8988T (cell line): Measurements from ENCODE around the gene MAMDC4.

Source experiments
- DNase-seq: peaks from one replicate; pipeline ENCODE4 v3.0.0; 2011

MAMDC4 gene

DNA sequence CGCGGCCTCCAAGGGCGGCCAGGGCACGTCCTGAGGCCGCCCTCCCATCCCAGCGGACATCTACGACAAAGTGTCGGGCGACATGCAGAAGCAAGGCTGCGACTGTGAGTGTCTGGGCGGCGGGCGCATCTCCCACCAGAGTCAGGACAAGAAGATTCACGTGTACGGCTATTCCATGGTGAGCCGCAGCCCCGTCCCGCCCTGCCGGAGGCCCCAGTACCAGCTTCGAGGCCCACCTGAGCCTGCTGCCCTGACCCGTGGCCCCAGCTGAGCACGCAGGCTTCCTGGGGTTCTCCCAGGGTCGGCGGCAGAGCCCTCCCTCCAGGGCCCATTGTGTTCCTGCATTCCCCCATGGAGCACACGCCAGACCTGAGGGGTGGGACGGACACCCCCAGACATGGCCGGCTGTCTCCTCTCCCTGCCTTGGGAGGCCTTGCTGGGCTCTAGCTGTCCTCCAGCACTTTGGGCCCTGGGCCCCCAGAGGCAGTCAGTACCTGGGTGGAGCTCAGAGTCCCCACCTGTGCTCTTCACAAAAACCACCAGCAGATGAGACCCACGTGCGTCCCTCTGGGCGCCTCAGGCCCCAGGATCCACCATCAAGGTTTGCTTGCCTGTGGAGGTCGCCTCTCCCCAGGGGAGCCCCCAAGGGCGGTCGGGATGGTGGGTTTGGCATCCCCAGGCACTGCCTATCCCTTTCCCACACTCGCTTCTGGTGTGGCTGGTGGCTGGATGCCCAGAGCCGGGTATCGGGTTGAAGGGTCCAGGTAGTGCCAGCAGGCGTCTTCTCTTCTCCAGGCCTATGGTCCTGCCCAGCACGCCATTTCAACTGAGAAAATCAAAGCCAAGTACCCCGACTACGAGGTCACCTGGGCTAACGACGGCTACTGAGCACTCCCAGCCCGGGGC lies 1.9 kb upstream of the MAMDC4 start:
- DNase-seq = no peak

DNA sequence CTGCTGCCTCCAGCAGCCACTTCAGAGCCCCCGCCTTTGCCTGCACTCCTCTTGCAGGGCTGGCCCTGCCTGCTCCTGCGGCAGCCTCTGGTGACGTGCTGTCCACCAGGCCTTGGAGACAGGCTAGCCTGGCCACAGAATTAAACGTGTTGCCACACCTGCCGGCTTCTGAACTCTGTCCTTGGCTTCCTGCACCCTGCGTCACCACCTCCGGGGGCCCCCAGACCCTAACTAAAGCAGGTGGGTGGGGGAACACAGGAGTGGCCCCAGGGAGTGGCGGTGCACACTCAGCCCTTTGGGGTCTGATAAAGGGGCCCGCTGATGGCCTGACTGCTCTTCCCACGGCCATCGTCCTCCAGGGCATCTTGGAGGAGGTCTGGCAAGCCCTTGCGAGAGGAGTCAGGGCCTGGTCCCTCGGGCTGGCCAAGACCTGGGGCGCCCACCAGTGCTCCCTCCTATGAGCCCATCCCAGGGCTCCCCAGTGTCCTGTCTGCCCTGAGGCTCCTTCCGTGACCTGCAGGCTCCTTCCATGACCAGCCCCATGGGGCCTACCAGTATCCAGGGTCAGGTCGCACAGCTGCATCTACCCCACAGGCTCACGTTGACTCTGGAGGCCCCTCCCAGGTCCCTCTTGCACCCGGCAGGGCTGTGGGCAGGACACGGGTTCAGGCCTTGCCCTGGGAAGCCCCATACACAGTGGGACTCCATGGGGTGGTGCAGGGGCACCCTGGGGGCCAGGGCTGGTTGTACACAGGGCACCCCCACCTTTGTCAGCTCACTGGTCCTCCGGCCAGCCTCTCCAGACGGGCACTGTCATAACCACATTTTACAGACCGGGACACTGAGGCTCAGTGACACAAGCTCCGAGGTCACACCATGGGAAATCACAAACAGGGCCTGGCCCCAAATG lies 1.0 kb upstream of the MAMDC4 start:
- DNase-seq = no peak

DNA sequence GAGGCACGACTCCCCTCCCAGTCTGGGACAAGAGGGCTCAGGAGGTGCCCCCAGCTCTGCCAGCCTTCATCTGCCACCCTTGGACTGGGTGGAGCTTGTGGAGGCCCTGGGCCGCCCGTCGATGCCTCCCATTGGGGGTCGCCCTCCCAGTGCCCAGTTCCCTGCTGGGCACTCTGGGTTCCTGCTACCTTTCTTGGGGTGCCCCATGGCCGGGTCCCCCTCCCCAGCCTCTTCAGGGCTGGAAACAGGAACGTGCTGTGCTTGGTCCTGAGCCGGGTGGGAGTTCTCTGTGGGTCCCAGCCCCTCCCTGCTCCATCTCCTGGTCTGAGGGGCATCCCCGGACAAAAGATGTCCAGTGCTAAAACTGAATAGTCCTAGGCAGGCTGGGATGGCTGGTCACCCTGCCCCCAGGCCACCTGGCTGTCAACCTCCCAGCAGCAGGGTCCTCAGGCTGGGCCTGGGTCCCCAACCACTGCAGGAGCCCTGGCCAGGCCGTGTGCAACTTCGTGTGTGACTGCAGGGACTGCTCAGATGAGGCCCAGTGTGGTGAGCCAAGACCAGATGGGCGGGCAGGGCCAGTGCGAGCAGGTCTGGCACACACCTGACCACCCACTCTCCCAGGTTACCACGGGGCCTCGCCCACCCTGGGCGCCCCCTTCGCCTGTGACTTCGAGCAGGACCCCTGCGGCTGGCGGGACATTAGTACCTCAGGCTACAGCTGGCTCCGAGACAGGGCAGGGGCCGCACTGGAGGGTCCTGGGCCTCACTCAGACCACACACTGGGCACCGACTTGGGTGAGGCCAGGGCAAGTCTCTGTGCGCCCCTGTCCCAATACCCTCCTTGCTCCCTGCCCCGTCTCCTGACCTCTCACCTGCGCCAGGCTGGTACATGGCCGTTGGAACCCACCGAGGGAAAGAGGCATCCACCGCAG lies 784 bp downstream of the MAMDC4 start:
- peak; percentile 32 for DNase-seq

DNA sequence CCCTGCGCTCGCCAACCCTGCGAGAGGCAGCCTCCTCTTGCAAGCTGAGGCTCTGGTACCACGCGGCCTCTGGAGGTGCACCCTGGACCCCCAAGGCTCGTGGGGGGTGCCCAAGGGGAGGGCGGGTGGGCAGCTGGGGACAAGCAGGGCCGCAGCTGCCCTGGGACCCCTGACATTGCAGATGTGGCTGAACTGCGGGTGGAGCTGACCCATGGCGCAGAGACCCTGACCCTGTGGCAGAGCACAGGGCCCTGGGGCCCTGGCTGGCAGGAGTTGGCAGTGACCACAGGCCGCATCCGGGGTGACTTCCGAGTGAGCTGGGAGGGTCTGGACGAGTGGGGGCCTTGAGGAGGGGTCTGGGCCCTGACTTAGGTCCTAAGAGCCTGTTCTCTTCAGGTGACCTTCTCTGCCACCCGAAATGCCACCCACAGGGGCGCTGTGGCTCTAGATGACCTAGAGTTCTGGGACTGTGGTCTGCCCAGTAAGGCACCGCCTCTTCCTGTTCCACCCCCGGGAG lies 1.5 kb downstream of the MAMDC4 start:
- DNase-seq = no peak

DNA sequence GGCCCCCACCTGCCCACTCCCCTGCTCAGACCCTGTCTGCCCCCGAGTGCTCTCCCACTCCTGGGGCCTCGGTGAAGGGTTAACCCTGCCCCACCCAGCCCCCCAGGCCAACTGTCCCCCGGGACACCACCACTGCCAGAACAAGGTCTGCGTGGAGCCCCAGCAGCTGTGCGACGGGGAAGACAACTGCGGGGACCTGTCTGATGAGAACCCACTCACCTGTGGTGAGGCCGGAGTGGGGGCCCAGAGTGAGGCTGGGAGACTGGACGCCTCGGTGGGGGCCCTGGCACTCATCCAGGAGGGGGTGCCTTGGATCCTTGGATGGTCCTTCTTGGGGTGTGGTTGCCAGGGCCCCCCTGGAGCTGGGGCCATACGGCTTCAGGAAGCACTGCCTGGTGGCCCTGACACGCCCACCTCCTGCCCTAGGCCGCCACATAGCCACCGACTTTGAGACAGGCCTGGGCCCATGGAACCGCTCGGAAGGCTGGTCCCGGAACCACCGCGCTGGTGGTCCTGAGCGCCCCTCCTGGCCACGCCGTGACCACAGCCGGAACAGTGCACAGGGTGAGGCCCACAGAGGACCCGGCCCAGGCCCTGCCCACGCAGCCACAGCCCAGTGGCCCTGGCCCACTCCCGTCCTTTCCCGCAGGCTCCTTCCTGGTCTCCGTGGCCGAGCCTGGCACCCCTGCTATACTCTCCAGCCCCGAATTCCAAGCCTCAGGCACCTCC lies 2.1 kb downstream of the MAMDC4 start:
- peak; percentile 53 for DNase-seq

DNA sequence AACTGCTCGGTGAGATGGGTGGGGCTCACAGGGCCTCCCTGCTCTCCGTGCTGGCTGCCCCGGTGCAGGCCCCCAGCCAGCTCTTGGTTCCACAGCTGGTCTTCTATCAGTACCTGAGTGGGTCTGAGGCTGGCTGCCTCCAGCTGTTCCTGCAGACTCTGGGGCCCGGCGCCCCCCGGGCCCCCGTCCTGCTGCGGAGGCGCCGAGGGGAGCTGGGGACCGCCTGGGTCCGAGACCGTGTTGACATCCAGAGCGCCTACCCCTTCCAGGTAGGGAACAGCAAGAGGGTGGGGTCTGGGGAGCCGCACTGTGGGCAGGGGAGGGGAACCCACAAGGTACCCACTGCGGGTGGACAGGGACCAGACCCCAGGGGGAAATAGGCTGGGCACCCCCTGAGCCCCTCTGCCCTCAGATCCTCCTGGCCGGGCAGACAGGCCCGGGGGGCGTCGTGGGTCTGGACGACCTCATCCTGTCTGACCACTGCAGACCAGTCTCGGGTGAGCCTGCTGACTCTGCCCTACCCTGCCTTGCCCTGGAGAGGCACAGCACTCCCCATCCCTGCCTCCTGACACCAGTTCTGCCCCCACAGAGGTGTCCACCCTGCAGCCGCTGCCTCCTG lies 2.8 kb downstream of the MAMDC4 start:
- DNase-seq = peak; percentile 20

DNA sequence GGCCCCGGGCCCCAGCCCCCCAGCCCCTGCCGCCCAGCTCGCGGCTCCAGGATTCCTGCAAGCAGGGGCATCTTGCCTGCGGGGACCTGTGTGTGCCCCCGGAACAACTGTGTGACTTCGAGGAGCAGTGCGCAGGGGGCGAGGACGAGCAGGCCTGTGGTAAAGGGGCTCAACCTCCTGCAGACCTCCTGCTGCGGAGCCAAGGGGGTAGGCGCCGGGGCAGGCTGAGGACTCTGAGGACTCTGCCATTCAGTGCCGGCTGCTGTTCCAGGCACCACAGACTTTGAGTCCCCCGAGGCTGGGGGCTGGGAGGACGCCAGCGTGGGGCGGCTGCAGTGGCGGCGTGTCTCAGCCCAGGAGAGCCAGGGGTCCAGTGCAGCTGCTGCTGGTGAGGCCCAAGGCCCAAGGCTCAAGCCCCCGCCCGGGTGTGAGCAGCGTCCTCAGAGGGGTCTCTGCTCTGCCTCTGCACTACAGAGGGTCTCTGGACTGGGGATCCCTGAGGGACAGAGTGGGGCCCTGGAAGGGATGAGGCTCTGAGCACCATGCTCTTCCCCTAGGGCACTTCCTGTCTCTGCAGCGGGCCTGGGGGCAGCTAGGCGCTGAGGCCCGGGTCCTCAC lies 3.4 kb downstream of the MAMDC4 start:
- peak; percentile 18 for DNase-seq

DNA sequence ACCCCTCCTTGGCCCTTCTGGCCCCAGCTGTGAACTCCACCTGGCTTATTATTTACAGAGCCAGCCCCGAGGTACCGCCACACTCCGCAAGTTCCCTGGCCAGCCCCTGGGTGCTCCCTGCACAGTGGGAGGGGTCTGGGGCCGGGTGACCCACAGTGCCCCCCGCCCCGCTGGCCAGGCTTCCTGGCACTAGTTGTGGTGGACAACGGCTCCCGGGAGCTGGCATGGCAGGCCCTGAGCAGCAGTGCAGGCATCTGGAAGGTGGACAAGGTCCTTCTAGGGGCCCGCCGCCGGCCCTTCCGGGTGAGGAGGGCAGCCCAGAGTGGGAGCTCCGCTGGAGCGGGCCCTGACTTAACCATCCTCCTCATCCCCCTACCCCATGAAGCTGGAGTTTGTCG lies 3.9 kb downstream of the MAMDC4 start:
- no peak for DNase-seq

DNA sequence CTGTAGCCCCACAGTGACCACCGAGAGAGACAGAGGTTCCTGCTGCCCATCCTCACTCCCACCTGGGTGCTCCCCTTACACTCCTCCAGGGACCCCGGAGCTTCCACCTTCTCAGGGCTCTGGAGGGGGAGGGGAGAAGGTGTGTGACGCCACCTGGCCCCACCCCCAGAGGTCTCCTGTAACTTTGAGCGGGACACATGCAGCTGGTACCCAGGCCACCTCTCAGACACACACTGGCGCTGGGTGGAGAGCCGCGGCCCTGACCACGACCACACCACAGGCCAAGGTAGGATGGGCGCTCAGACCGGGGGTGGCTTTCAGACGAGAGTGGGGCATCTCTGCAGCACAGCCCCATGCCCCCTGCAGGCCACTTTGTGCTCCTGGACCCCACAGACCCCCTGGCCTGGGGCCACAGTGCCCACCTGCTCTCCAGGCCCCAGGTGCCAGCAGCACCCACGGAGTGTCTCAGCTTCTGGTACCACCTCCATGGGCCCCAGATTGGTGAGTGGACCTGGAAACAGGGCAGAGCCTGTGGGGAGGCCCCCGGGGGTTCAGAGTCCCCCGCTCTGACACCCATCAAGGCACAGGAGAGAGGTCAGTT lies 4.5 kb downstream of the MAMDC4 start:
- DNase-seq = peak; percentile 16

DNA sequence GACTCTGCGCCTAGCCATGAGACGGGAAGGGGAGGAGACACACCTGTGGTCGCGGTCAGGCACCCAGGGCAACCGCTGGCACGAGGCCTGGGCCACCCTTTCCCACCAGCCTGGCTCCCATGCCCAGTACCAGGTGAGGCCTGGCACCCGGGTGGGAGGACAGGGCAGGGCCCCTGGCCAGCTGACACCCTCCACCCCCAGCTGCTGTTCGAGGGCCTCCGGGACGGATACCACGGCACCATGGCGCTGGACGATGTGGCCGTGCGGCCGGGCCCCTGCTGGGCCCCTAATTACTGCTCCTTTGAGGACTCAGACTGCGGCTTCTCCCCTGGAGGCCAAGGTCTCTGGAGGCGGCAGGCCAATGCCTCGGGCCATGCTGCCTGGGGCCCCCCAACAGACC lies 5.0 kb downstream of the MAMDC4 start:
- no peak for DNase-seq

DNA sequence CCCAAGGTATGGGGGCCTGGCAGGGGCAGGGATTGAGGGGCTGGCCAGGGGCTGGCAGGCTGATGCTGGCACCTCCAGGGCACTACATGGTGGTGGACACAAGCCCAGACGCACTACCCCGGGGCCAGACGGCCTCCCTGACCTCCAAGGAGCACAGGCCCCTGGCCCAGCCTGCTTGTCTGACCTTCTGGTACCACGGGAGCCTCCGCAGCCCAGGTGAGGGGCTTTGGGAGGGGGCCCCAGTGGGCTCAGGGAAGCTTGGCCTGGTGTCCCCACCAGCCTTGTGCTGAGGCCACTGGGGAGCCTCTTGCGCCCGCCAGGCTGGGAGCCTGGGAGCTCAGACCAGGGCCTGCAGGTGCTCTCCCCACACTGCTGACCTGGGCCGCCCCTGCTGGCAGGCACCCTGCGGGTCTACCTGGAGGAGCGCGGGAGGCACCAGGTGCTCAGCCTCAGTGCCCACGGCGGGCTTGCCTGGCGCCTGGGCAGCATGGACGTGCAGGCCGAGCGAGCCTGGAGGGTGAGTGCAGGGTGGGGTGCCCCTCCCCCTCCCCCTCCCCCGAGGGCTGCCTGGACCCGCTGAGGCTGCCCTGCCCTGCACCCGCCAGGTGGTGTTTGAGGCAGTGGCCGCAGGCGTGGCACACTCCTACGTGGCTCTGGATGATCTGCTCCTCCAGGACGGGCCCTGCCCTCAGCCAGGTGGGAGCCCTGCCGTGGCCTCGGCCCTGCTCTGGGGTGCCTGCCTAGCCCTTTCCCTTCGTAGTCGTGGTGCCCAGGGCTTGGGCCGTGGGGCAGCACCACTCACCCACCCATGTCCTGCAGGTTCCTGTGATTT lies 5.7 kb downstream of the MAMDC4 start:
- DNase-seq = no peak

DNA sequence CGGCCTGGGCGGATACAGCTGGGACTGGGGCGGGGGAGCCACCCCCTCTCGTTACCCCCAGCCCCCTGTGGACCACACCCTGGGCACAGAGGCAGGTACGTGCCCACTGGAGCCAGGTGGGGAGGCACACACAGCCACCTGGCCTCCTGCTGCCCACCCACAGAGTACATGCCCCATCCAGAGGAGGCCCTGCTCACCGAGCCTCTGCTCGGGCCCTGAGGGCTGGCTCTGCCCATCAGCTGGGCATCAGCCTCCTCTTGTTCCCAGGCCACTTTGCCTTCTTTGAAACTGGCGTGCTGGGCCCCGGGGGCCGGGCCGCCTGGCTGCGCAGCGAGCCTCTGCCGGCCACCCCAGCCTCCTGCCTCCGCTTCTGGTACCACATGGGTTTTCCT lies 6.3 kb downstream of the MAMDC4 start:
- DNase-seq = no peak

DNA sequence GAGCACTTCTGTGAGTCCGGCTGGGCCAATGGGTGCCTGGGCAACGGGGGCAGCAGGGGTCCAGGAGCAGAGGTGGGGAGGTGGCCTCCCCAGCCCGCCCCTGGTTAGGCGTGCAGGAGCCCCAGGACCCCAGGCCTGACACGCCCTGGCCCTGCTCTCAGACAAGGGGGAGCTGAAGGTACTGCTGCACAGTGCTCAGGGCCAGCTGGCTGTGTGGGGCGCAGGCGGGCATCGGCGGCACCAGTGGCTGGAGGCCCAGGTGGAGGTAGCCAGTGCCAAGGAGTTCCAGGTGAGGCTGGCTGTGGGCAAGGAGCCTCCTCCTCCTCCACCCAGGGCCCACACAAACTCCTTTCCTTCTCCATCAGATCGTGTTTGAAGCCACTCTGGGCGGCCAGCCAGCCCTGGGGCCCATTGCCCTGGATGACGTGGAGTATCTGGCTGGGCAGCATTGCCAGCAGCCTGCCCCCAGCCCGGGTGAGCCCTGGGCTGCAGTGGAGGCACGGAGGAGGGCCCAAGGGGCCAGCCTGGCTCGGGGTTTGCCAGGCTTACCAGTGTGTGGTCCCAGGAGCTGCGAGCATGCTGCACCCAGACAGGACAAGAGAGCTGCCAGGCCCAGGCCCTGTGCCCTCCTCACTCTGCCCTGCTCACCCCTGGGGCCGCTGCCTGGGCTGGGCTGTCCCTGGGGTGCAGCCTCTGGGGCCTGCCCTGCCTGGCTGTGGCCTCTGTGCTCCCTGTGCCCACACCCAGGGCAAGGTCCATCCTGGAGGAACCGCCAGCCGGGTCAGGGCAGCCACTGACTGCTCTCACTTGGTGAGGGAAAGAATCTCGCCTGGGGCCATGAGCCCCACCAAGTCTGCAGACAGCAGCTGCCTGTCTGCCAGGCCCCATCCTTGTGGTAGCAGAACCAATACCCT lies 7.0 kb downstream of the MAMDC4 start:
- no peak for DNase-seq

DNA sequence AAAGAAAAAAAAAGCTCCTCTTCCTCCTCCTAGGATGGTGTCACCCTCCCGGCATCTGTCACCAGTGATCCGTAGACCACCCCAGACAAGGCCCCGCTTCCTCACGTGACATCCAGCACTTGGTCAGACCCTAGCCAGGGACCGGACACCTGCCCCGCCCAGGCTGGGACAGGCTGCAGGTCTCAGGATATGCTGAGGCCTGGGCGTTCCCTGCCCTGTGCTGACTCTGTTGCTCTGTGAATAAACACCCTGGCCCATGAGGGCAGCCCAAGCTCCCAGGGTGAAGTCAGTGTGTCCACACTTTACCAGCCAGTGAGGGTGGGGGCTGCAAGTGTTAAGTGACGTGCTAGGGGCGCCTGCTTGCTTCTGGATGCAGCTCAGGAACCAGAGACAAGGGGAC lies 8.4 kb downstream of the MAMDC4 start:
- DNase-seq = peak; percentile 11

DNA sequence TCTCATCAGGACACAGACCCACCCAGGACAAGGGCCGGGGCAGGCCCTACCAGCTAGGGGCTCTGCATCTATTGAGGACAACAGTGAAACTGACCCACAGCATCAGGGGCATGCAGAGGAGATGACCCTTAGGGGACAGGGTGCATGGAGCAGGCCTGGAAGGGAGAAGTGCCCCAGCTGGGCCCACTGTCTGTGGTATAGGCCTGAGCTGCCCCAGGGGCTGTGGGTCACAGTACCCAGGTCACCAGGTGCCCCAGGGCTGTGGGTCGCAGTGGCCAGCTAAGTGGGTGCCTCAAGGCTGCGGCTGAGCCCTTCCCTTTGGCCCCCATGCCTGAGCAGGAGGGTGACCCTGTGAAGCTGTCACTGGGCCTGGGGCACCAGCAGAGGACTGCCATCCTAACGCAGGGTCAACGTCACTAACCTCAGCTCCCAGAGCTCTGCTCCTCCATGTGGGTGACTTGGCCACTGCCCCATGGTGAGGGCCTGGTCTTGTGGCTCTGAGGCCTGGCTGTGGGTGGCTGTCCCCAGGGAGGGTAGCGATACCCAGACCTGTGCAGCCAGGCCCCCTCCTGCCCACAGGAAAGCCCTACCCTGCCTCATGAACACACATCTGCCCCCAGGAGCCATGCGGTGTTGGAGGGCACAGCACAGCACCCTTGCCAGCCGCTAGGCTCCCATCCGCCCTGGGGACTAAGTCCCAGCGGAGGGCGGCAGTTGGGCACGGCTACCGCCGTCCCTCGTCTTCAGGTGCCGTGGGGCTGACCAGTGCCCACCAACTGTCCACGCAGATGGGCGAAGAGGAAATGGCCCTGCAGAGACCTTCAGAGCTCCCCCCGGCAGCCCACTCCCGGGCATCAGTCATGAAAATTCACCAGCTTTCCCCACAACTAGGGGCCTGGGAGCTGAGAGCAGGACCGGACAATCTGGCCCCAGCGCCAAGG lies 9.1 kb downstream of the MAMDC4 start:
- DNase-seq = peak; percentile 5

DNA sequence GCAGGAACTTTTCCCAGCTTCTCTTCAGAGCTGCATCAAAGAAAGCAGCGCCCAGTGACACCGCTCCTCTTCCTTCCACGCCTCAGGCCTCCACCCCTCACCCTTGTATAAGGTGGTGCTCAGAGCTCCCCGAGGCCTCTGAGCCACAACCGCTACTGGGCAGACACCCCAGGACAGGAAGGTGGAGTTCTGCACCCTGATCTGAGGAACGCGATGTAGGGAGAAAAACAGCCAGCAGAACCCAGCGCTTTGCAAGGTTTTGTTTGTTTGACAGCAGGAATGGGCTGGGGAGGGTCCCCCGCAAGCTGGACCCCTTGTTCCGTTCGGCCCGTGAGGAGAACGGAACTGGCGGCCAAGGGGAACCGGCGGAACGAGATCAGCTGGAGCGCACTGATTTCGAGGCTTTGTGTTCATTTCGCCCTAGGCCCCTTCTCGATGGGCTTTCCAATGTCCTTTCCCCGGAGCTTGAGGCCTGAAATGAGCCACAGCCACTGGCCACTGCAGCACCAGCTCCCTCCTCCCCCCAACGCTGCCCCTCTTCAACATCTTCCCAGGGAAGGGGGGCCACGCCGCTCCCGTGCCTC lies 9.8 kb downstream of the MAMDC4 start:
- DNase-seq = peak; percentile 17
